OCI-LY7 (cell line): ENCODE measurements around the gene UBA5. TPM values are rescaled to one million over a fixed set of nuclear protein-coding genes. Genes with fewer than 3 reads are reported as not detected.

Experiments
- BruUV-seq: library from RNA; stranded (reverse); fragments of 400-500 nt; replicated peaks from 2 replicates; lab custom pipeline; 2021; lab: Mats Ljungman, UMichigan
- CTCF ChIA-PET: fragments of 300-600 bp; sonication (Branson Sonifier 250); formaldehyde crosslinking; loops from one replicate; lab custom pipeline; 2022; ENCODE audit warnings: antibody characterized with exemption; ENCODE audit not compliant: unreplicated experiment; lab: Charles Lee
- POLR2A ChIA-PET: fragments of 300-600 bp; sonication (Branson Sonifier 250); formaldehyde crosslinking; loops from one replicate; lab custom pipeline; 2022; ENCODE audit warnings: antibody characterized with exemption; lab: Charles Lee
- DNase-seq: peaks from one replicate; pipeline ENCODE4 v3.0.0-alpha.2; 2015; ENCODE audit warnings: low spot score
- H2AFZ ChIP-seq: fragments of 200-600 bp; sonication (generic), shearing (Covaris generic); 2 replicates; pipeline ENCODE4 v1.6.1; 2014; ENCODE audit warnings: mild to moderate bottlenecking, antibody characterized with exemption, low read length, moderate library complexity
- H3K27ac ChIP-seq: fragments of 200-600 bp; sonication (generic); 2 replicates; pipeline ENCODE4 v1.5.1; 2014; ENCODE audit warnings: mixed run types, low read depth, mild to moderate bottlenecking, moderate library complexity, low read length, inconsistent platforms; ENCODE audit not compliant: poor library complexity, severe bottlenecking
- H3K36me3 ChIP-seq: fragments of 200-600 bp; sonication (generic); 2 replicates; pipeline ENCODE4 v1.6.1; 2014; ENCODE audit warnings: mild to moderate bottlenecking, antibody characterized with exemption, low read length, moderate library complexity, mixed read lengths; ENCODE audit not compliant: insufficient read depth
- H3K4me1 ChIP-seq: fragments of 200-600 bp; sonication (generic); 2 replicates; pipeline ENCODE4 v1.5.1; 2014; ENCODE audit warnings: mild to moderate bottlenecking, low read length; ENCODE audit not compliant: insufficient read depth, poor library complexity, severe bottlenecking
- H3K4me2 ChIP-seq: fragments of 200-600 bp; sonication (generic); 2 replicates; pipeline ENCODE4 v1.6.1; 2014; ENCODE audit warnings: mild to moderate bottlenecking, low read length
- H3K4me3 ChIP-seq: fragments of 200-600 bp; sonication (generic); 2 replicates; pipeline ENCODE4 v1.5.1; 2014; ENCODE audit warnings: mild to moderate bottlenecking, low read depth, low read length; ENCODE audit not compliant: poor library complexity, severe bottlenecking
- H3K79me2 ChIP-seq: fragments of 200-600 bp; sonication (generic); 2 replicates; pipeline ENCODE4 v1.6.1; 2016; ENCODE audit warnings: low read depth, mild to moderate bottlenecking, low read length, moderate library complexity, mixed read lengths; ENCODE audit not compliant: insufficient read depth
- H3K9me2 ChIP-seq: fragments of 200-600 bp; sonication (generic); 2 replicates; pipeline ENCODE4 v1.6.1; 2016; ENCODE audit warnings: mild to moderate bottlenecking, low read length, mixed read lengths; ENCODE audit not compliant: insufficient read depth
- H3K9me3 ChIP-seq: fragments of 200-600 bp; sonication (generic); 2 replicates; pipeline ENCODE4 v1.6.1; 2014; ENCODE audit warnings: mild to moderate bottlenecking, mixed run types, low read length, mixed read lengths
- H4K20me1 ChIP-seq: fragments of 200-600 bp; sonication (generic); 2 replicates; pipeline ENCODE4 v1.6.1; 2014; ENCODE audit warnings: mild to moderate bottlenecking, antibody characterized with exemption, low read length, moderate library complexity, mixed read lengths; ENCODE audit not compliant: insufficient read depth
- EZH2phosphoT487 ChIP-seq: fragments of 200-600 bp; sonication (generic); IDR thresholded peaks from 2 replicates; pipeline ENCODE4 v1.6.1; 2018; ENCODE audit warnings: low read depth, borderline replicate concordance, mild to moderate bottlenecking, mixed run types, antibody characterized with exemption, low read length, moderate library complexity, mixed read lengths
- intact Hi-C: fragments of 100-400 bp; cut with micrococcal nuclease; formaldehyde crosslinking; loops from one replicate; pipeline ENCODE4 v1.10.0; 2022; ENCODE audit not compliant: unreplicated experiment
- total RNA-seq, 2 experiments: library from RNA; depleted of rRNA in 1 of 2; stranded (reverse); fragments of >200 nt in 1 of 2; shearing (Covaris generic) in 1 of 2; gene quantifications; 2 replicates each; pipeline ENCODE4 v1.2.3, GENCODE V29; 2014 to 2022
- TF ChIP-seq, protein P1 (sequence below): fragments of 200-600 bp; sonication (generic); conservative IDR thresholded peaks from 2 replicates; pipeline ENCODE4 v1.5.1; 2014; ENCODE audit warnings: mild to moderate bottlenecking, antibody characterized with exemption, low read length, moderate library complexity, mixed read lengths

The UBA5 gene
- total RNA-seq, 2 experiments from 2014 or later = 45.2 to 47.5 TPM

DNA sequence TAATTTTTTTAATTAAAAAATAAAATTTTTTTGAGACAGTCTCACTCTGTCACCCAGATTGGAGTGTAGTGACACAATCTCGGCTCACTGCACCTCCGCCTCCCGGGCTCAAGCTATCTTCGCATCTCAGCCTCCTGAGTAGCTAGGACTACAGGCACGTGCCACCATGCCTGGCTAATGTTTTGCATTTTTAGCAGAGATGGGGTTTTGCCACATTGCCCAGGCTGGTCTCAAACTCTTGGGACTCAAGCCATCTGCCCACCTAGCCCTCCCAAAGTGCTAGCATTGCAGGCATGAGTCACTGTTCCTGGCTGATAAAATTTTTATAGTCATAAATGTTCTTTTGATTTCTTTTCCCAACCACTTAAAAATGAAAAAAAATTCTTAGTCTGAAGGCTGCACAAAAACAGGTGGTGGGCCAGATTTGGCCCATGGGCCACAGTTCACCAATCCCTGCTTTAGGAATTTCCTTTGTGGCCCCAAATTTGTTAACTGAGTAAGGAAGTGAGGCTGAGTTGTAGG, 9.2 kb downstream of the UBA5 start:
- no peak overlapping the region for H2AFZ ChIP-seq
- H3K4me2 ChIP-seq = no peak overlapping the region
- DNase-seq = no peak
- H3K4me3 ChIP-seq = no peak overlapping the region
- H3K79me2 ChIP-seq = peaks cover 11% of the 10 kb centered on the region; the same call in 1 of the 2 replicates
- no peaks in the 10 kb centered on the region for H3K4me1 ChIP-seq
- no peak overlapping the region for H3K27ac ChIP-seq
- no peaks in the 10 kb centered on the region for H3K9me3 ChIP-seq
- no peaks in the 10 kb centered on the region; the same call in 1 of the 2 replicates for H4K20me1 ChIP-seq
- intact Hi-C loops = no loop called here
- no peaks in the 10 kb centered on the region for H3K9me2 ChIP-seq
- peaks cover 72% of the 10 kb centered on the region for H3K36me3 ChIP-seq
- ChIA-PET POLR2A (interaction anchor here (0.9 to 2.4 kb wide), 3 partner anchors 9 to 18 kb away, joined by 3 to 19 read pairs (median 12); partner anchors contain the start of genes ACAD11 and UBA5), CTCF (no interaction called here)
- TF ChIP-seq EZH2phosphoT487 = no peak
- TF ChIP-seq, protein P1, sequence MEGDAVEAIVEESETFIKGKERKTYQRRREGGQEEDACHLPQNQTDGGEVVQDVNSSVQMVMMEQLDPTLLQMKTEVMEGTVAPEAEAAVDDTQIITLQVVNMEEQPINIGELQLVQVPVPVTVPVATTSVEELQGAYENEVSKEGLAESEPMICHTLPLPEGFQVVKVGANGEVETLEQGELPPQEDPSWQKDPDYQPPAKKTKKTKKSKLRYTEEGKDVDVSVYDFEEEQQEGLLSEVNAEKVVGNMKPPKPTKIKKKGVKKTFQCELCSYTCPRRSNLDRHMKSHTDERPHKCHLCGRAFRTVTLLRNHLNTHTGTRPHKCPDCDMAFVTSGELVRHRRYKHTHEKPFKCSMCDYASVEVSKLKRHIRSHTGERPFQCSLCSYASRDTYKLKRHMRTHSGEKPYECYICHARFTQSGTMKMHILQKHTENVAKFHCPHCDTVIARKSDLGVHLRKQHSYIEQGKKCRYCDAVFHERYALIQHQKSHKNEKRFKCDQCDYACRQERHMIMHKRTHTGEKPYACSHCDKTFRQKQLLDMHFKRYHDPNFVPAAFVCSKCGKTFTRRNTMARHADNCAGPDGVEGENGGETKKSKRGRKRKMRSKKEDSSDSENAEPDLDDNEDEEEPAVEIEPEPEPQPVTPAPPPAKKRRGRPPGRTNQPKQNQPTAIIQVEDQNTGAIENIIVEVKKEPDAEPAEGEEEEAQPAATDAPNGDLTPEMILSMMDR = no peak
- BruUV-seq = no TSS peak

DNA sequence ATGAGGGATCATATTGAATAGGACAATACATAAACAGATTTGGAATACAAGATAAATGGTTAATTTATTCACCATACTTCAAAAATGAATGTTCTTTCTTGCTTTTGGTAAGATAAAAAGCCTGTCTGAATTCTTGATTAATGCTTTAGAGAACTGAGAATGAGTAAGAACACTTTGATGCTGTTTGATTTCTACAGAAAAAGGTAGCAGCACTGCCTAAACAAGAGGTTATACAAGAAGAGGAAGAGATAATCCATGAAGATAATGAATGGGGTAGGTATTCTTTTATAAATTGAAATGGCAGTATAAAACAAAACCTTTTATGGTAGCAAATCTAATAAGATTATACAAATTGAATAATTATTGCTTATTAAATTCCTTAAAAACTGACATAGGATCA, 15.3 kb downstream of the UBA5 start:
- H3K79me2 ChIP-seq = no peaks in the 10 kb centered on the region
- H3K4me3 ChIP-seq = no peak overlapping the region
- ChIA-PET POLR2A (interaction anchor here (1.0 to 1.5 kb wide), 3 partner anchors 11 to 40 kb away, joined by 4 to 5 read pairs (median 5); partner anchors contain the start of gene UBA5), CTCF (no interaction called here)
- no peaks in the 10 kb centered on the region for H3K9me3 ChIP-seq
- intact Hi-C loops = no loop called here
- TF ChIP-seq EZH2phosphoT487 = no peak
- TF ChIP-seq, protein P1 = no peak
- no peak overlapping the region for H3K4me2 ChIP-seq
- no peaks in the 10 kb centered on the region; the same call in 1 of the 2 replicates for H4K20me1 ChIP-seq
- no TSS peak for BruUV-seq
- H3K9me2 ChIP-seq = no peaks in the 10 kb centered on the region
- H3K27ac ChIP-seq = no peak overlapping the region
- H3K4me1 ChIP-seq = no peaks in the 10 kb centered on the region
- peaks cover 72% of the 10 kb centered on the region for H3K36me3 ChIP-seq
- H2AFZ ChIP-seq = no peak overlapping the region
- DNase-seq = no peak

DNA sequence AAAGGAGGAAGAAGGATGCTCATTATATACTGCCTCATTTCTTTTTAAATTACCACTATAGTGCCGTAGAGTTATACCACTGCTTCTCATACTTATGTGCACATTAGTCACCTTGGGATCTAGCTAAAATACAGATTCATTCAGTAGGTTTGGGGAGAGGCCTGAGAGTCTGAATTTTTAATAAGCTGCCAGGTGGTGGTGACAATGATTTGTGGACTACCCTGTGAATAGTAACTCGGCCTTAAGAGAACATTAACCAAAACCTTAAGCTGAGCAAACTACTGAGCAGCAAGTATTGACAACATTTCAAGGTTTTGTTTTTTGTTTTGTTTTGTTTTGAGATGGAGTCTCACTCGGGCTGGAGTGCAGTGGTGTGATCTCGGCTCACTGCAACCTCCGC, 19.8 kb downstream of the UBA5 start:
- POLR2A ChIA-PET = interaction anchor here (0.7 kb wide), 1 partner anchor 15 kb away, joined by 3 read pairs; no protein-coding TSS in a partner anchor
- H3K4me1 ChIP-seq = no peaks in the 10 kb centered on the region
- H3K4me3 ChIP-seq = no peak overlapping the region
- no peak overlapping the region for H3K4me2 ChIP-seq
- no peaks in the 10 kb centered on the region for H4K20me1 ChIP-seq
- DNase-seq = no peak
- TF ChIP-seq EZH2phosphoT487 = no peak
- TF ChIP-seq, protein P1 = no peak
- intact Hi-C loops = no loop called here
- H3K79me2 ChIP-seq = no peaks in the 10 kb centered on the region
- no peak overlapping the region for H2AFZ ChIP-seq
- peaks cover 47% of the 10 kb centered on the region for H3K36me3 ChIP-seq
- H3K9me3 ChIP-seq = no peaks in the 10 kb centered on the region
- no TSS peak for BruUV-seq
- CTCF ChIA-PET = no interaction called here
- no peak overlapping the region for H3K27ac ChIP-seq
- H3K9me2 ChIP-seq = no peaks in the 10 kb centered on the region
